HS-27A (cell line): ENCODE measurements around the gene CYP4A22.
"Not testable (repeated sequence)": the region's sequence is repeated elsewhere in the genome, so short reads cannot be mapped to it uniquely, and the experiment has no call there.

Experiments
- DNase-seq: peaks from one replicate; pipeline ENCODE4 v3.0.0-alpha.2; 2012; ENCODE audit warnings: low read depth, missing footprints

CYP4A22 gene

DNA sequence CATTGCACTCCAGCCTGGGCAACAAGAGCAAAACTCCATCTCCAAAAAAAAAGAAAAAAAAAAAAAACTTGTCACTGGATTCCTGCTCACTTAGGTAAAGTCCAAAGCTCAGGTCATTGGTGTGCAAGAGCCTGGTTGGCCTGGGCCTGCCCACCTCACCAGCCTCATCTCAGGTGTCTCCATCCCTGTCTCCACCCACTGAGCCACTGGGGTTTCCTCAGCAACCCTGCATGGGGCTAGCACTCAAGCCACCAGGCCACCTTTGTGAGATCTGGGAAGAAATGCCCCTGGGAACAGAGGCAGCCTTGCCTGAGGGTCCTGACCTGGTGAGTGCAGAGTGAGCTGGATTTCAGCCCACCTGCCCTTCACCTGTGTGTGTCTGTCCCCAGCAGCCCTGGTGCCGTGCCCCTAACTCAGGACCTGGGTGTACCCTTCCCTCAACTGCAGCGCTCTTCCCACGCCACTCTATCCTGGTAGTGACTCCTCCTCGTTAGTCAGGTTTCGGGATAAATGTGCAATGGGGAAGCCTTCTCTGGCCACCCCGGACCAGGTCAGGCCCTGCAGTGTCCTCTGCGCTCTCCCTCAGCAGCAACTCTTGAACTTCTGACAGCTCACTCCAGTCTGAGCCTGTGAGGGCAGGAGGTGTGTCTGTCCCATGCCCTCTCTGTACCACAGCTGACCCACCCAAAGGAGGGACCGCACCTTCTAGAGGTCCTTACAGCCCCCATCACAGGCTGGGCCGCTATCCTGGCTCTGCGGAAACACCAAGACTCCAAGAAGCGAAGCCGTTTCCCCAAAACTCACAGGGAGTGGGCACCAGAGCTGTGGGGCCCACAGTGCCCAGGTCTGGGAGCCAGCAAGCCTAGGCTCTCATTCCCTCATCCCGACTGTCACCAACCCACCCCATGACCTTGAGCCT lies 49.3 kb downstream of the CYP4A22 start:
- no peak for DNase-seq

DNA sequence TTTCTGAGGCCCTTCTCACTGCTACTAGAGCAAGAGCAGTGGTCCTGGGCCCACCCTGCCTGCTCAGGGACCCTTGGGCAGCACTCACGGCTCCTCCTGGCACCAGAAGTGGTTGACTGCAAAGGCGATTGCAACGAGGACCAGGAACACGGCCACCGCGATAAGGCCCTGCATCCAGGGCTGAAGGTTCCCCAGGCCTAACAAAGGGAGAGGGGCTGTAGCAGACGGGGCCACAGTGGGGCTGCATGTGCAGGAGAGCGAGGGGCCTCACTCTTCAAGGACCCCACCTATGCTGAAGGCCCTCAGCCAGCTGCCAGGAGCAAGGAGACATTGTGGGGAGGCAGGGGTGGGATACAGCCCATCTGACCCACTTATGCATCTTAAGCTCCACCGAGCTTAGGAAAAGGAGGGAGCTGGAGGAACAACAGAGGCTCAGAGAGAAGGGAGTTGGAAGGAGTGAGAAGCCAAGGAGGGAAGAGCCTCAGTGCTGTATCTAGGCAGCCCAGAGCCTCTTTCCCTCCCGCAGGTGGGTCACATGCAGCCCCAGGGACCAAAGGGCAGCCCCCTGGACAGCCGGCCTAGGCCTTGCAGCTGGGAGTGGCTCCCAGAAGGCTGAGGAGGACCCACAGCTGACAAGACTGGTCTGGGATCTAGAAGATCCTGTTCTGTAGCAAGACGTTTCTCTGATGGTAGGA lies 50.1 kb downstream of the CYP4A22 start:
- no peak for DNase-seq

DNA sequence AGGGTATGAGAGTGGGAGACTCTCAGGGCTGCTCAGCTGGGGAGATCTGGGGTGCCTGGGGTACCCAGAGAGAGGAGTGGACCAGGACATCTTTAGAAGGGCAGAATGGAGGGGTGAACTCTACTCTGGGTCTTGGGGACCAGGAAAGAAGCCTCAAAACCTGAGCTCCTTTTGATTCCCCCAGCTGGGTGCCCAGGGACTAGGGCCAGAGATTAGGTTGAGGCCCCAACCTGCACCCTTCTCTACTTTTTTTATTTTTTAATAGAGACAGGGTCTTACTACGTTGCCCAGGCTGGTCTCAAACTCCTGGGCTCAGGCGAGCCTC lies 50.6 kb downstream of the CYP4A22 start:
- DNase-seq: no peak

DNA sequence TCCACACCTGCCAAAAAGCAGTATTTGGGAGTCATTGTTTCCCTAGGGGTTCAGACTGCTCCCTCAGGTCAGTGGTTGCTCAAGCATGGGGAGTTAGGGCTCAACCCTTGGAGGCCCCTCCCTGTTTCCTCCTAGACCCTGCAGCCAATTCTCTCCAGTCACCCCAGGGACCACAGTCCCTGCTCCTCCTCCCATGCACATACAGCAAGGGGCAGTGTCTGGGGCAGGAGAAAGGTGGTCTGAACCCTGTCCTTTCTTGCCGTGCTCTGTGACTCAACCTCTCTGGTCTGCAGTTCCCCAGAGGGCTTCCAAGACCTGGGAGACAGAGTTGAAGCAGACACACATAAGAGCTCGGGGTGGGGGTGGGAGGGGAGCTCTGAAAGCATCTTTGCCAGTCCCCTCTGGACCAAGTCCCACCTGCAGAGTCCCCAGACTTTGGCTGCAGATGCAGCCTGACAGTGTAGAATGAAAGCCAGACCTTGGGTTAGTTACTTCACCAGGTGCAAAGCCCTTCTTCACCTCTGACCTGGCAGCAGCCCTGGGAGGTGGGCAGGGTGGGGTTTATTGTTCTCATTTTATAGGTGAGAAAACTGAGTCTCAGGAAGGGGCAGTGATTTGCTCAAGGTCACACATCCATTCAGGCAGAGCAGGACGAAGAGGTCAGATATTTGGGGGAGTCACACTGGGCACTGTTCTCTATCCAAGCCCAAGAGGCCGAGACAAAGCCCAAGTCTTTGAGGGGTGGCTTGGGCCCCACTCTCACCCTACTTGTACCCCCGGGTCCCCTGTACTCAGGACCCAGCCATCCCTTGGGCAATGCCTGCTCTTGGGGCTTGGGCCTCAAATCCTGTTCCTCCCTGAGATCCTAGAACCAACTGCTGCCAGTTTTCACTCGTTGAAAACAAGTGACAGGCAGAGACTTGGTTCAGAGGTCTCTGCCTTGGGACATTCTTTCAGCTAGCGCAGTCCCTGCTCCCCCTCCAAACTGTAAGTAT lies 51.8 kb downstream of the CYP4A22 start:
- DNase-seq: no peak

DNA sequence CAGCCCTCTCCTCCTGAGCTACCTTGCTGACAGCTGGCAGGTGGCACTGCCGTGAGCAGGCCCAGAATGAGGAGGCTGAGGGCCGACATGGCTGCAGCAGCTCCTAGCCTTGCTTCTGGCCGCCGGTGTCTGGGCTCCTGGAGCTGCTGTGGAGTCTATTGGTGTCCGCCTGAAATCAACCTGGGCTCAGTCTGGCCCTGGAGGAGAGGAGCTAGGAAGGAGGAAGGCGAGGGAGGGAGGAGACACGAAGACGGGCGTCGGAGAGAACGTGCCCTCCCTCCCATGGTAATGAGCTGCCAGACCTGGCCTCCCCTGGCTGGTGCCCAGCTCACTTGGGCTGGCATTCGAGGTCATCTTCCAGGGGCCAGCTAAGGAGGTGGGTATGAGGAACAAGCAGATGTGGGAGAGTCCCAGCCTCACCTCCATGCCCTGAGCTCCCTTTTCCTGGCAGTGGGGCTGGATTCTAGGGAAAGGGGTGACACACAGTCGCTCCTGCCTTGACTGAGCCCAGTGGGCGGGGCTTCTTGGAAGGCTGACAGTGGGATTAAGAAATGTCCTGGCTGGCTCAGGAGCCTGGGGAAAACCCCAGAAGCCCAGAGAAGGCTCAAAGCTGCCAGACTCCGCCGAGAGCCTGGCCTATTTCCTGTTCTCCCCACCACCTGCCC lies 52.7 kb downstream of the CYP4A22 start, which contains the start of gene PDZK1IP1:
PDZK1IP1 (minus strand) TSS at position 193 of the 665 bp plus-strand sequence; CDS start at position 89, 104 bp downstream.
- DNase-seq: no peak

DNA sequence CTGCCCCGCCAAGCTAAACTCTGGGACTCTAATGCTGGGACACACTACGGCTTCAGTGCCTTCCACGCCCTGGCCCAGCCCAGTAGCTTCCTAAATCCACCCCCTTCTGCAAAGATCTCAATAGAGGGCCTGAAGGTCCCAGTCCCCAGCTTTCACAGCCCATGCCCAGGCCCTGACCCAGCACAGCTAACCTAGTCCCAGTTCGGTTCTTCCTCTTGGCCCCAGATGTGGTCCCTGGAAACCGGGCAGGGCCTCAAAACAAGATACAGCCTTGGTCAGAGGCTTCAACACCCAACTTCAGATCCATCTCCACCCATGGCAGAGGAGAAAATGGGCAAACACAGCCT lies 53.2 kb downstream of the CYP4A22 start:
- DNase-seq: no peak

DNA sequence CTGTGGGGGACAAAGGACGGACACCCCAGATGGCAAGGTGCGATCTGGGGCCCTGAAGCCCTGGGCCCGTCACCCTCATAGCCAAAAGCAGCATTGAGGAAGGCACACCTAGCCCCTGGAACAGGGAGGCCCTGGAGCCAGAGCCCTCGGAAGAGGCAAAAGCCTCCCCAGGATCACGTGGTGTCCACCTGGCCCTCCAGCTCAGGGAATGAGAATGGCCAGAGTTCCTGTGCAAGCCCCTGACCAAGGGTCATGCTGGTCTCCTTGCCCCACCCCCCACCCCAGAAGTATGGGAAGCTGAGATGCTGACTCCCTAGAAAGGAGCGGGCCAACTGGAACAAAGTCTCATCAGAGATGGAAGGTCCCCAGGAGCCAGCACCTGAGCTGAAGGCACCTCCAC lies 53.6 kb downstream of the CYP4A22 start:
- no peak for DNase-seq

DNA sequence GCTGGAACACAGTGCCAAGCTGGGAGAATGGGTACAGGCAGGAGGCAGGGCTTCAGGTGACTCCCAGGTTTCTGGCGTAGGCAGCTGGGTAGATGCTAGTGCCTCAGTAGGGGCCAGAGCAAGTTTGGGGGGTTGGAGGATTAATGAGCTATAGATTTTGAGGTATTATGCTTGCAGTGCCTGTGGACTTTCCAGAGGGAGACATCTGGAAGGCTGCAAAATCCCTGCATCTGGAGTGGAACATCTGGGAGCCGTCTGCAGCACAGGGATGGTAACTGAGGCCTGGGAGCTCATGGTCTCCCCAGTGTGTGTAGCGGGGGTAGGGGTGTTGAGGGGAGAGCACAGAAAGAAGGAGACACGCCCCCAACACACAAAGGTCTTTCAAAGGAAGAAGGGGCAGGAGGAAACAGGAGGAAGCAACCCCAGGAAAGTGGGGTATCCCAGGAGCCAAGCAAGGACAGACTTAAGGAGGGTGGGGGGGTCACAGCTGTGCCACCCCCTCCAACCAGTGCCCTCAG lies 54.8 kb downstream of the CYP4A22 start:
- DNase-seq: no peak

DNA sequence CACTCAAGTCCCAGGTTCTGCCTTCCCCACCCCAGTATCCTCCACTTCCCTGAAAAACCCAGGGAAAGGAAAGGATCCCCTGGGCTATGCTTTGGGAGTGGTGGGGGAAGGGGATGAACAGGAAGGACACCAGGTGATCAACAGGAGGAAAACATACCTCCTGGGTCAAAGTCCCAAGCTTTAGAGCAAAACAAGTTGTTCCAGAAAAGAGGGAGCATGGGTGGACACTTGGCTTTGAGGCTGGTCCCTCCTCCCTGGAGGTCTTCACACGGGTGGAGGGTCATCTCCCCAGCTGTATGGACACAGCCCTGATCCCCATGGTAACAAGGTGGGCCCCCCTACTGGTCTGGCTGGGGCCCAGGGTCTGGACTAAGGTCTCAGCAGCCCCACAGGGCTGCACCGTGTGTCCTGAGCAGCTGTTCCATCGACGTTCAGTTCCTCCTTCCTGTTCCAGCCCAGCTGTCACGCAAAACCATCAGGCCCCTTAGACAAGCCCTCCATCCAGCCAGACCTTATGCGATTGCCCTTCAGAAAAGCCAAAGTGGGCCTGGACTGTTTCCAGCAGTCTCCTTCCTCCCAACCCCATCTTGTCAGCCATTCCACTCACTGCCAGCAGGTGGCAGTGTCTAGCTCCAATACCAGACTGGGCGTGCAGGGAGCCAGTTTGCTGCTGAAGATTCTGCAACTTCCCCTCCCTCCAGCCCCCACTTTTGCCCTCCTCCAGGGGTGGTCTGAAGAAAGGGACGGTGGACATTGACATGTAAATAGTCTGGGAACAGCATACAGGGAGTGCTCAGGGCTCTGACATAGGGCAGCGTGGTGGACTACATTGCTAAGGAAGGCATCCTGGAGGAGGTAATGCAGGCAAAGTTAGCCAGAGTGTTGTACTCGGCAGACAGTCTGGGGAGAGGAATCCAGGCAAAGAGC lies 55.5 kb downstream of the CYP4A22 start:
- no peak for DNase-seq

DNA sequence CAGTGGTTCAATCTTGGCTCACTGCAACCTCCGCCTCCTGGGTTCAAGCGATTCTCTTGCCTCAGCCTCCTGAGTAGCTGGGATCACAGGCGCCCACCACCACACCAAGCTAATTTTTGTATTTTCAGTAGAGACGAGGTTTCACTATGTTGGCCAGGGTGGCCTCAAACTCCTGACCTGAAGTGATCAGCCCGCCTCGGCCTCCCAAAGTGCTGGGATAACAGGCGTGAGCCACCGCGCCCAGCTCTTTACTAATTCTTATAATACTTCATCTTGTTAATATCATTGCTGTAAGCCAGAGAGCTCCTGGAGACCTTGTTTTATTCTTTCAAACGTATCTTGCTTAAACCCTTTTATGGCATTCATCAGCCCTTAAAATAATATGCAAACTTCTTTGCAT lies 56.3 kb downstream of the CYP4A22 start:
- not testable (repeated sequence) for DNase-seq

DNA sequence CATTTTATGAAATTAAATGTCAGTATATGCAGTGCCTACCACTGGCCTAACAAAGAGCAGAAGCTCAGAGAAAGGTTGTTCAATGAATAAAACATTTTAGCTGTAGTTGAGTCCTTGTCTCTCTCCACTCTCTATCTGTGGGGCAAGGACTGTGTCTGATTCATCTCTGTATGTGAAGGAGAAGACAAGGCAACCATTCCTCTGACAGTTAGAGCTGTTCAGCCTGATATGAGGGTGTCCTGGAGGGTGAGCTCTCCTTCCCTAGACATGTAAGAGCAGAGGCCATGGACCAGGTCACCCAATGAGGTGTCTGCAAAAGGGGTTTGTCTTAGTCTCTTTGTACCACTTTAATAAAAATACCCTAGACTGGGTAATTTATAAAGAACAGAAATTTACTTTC lies 57.1 kb downstream of the CYP4A22 start:
- DNase-seq: no peak

DNA sequence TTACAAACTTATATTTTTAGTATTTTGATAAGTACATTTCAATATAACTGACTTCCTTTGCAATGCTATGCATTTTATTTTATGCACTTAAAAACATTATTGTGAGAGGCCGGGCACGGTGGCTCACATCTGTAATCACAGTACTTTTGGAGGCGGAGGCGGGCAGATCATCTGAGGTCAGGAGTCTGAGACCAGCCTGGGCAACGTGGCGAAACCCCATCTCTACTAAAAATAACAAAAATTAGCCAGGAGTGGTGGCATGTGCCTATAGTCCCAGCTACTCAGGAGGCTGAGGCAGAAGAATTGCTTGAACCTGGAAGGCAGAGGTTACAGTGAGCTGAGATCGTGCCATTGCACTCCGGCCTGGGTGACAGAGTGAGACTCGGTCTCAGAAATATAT lies 58.7 kb downstream of the CYP4A22 start:
- DNase-seq: not testable (repeated sequence)

DNA sequence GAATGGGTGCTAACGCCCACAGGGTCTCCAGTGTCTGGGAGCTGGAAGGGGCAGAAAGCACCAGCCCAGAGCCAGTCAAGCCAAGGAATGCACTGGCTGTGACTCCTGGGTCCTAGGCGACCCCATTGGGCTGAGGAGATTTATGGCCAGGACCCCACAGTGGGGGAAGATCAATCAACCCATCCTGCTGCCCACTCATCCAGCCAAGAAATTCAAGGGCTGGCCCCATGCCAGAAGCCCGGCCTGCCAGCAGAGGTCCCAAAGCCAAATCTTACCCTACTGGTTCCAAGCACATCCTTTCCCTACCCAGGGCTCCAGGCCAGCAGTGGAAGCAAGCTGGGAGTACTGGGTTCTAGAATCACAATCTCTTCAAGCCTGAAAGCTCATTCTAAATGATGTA lies 59.4 kb downstream of the CYP4A22 start:
- no peak for DNase-seq

DNA sequence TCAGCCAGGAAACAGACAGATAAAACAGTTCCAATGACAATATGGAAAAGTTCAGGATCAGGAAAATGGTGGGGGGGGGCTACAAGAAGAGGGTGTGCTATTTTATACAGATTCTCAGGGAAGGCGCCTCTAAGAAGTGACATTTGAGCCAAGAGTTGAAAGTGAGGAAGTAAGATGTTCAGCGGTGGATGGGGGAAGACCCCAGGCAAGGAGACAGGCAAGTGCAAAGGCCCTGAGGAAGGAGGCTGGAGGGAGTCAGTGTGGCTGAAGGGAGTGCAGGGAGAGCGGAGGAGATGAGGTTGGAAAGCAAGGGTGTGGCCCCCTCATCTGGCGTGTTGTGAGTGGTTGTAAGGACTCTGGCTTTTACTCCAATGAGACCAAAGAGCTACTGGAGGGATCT lies 61.0 kb downstream of the CYP4A22 start:
- no peak for DNase-seq
